GM23338 (cell line): Measurements from ENCODE around the gene CBY3. TPM values are rescaled to one million over a fixed set of nuclear protein-coding genes. Genes with fewer than 3 reads are reported as not detected.

Experiments
- ATAC-seq: fragments of 200-7000 bp; cut with Tn5 transposase; 3 replicates; pipeline ENCODE4 v1.9.1; 2020
- DNase-seq: peaks from one replicate; pipeline ENCODE4 v3.0.0-alpha.2; 2015; ENCODE audit warnings: low spot score
- H2AFZ ChIP-seq: fragments of 200-600 bp; sonication (generic); 2 replicates; pipeline ENCODE4 v1.8.0; 2016; ENCODE audit warnings: antibody characterized with exemption, mild to moderate bottlenecking, moderate library complexity
- H3F3A ChIP-seq: fragments of 200-600 bp; sonication (generic); replicated peaks from 2 replicates; pipeline ENCODE4 v1.8.0; 2017; ENCODE audit warnings: antibody characterized with exemption, mixed run types, low read depth
- H3K27ac ChIP-seq: fragments of 200-600 bp; sonication (generic); 2 replicates; pipeline ENCODE4 v1.6.1; 2016; ENCODE audit warnings: low read depth
- H3K27me3 ChIP-seq: fragments of 200-600 bp; sonication (generic); 2 replicates; pipeline ENCODE4 v1.8.0; 2016; ENCODE audit warnings: mild to moderate bottlenecking, mixed run types, moderate library complexity; ENCODE audit not compliant: insufficient read depth
- H3K36me3 ChIP-seq: fragments of 200-600 bp; sonication (generic); 2 replicates; pipeline ENCODE4 v1.8.0; 2016; ENCODE audit warnings: mild to moderate bottlenecking; ENCODE audit not compliant: insufficient read depth
- H3K4me1 ChIP-seq: fragments of 200-600 bp; sonication (generic); 2 replicates; pipeline ENCODE4 v1.8.0; 2016; ENCODE audit warnings: mild to moderate bottlenecking, moderate library complexity; ENCODE audit not compliant: insufficient read depth
- H3K4me2 ChIP-seq: fragments of 200-600 bp; sonication (generic); 2 replicates; pipeline ENCODE4 v1.7.1; 2017; ENCODE audit warnings: mixed run types
- H3K4me3 ChIP-seq: fragments of 200-600 bp; sonication (generic); 2 replicates; pipeline ENCODE4 v1.6.1; 2016; ENCODE audit warnings: mixed run types
- H3K79me2 ChIP-seq: fragments of 200-600 bp; sonication (generic); replicated peaks from 2 replicates; pipeline ENCODE4 v1.8.0; 2017; ENCODE audit warnings: mild to moderate bottlenecking; ENCODE audit not compliant: insufficient read depth
- H3K9me2 ChIP-seq: fragments of 200-600 bp; sonication (generic); 2 replicates; pipeline ENCODE4 v1.8.0; 2017; ENCODE audit not compliant: insufficient read depth
- H4K20me1 ChIP-seq: fragments of 200-600 bp; sonication (generic); replicated peaks from 2 replicates; pipeline ENCODE4 v1.8.0; 2017; ENCODE audit warnings: mild to moderate bottlenecking; ENCODE audit not compliant: insufficient read depth
- H3K27ac Mint-ChIP-seq: 2 replicates; pipeline ENCODE4 v1.8.0; 2020; ENCODE audit warnings: inconsistent platforms, mild to moderate bottlenecking, moderate library complexity, mixed read lengths
- H3K27me3 Mint-ChIP-seq: 3 replicates; pipeline ENCODE4 v1.8.0; 2022; ENCODE audit warnings: low read depth, mild to moderate bottlenecking, moderate library complexity, mixed read lengths, inconsistent platforms; ENCODE audit not compliant: insufficient read depth, poor library complexity
- H3K36me3 Mint-ChIP-seq: 3 replicates; pipeline ENCODE4 v1.8.0; 2021; ENCODE audit warnings: low read depth, mild to moderate bottlenecking, inconsistent platforms, moderate library complexity, mixed read lengths
- H3K4me1 Mint-ChIP-seq: 3 replicates; pipeline ENCODE4 v1.8.0; 2020; ENCODE audit warnings: mild to moderate bottlenecking, inconsistent platforms, mixed read lengths
- H3K4me3 Mint-ChIP-seq: 3 replicates; pipeline ENCODE4 v1.8.0; 2021; ENCODE audit warnings: moderate library complexity, mild to moderate bottlenecking, inconsistent platforms, mixed read lengths
- H3K9me3 Mint-ChIP-seq: 3 replicates; pipeline ENCODE4 v1.8.0; 2020; ENCODE audit warnings: moderate library complexity, mild to moderate bottlenecking, inconsistent platforms, mixed read lengths
- CREB1 ChIP-seq: fragments of 250-450 bp; sonication (Bioruptor Pico); IDR thresholded peaks from 2 replicates; pipeline ENCODE4 v1.5.0; 2020; ENCODE audit warnings: low read depth, mild to moderate bottlenecking, moderate library complexity
- CTCF ChIP-seq, 2 experiments: fragments of 200-600 bp in 1 of 2; sonication (generic) in 1 of 2; conservative IDR thresholded peaks; 2 replicates each; pipeline versions ENCODE4 v1.5.1 to v1.6.1; 2016 to 2017; ENCODE audit warnings: antibody characterized with exemption in 2 of 2, low read depth in 2 of 2, mild to moderate bottlenecking in 2 of 2, moderate library complexity in 1 of 2
- ETS1 ChIP-seq: IDR thresholded peaks from 2 replicates; pipeline ENCODE4 v1.6.1; 2016; ENCODE audit warnings: antibody characterized with exemption
- EZH2 ChIP-seq: fragments of 200-600 bp; sonication (generic); IDR thresholded peaks from one replicate; pipeline ENCODE4 v1.8.0; 2017; ENCODE audit warnings: antibody characterized with exemption, mild to moderate bottlenecking, low read depth; ENCODE audit not compliant: unreplicated experiment
- EZH2phosphoT487 ChIP-seq: fragments of 200-600 bp; sonication (generic); IDR thresholded peaks from one replicate; pipeline ENCODE4 v1.8.1; 2018; ENCODE audit warnings: antibody characterized with exemption; ENCODE audit not compliant: unreplicated experiment
- JUNB ChIP-seq: IDR thresholded peaks from one replicate; pipeline ENCODE4 v1.6.1; 2016; ENCODE audit warnings: antibody characterized with exemption; ENCODE audit not compliant: unreplicated experiment
- NANOG ChIP-seq: IDR thresholded peaks from 2 replicates; pipeline ENCODE4 v1.6.1; 2016; ENCODE audit warnings: antibody characterized with exemption, borderline replicate concordance
- POLR2AphosphoS5 ChIP-seq: IDR thresholded peaks from 2 replicates; pipeline ENCODE4 v1.6.1; 2016; ENCODE audit warnings: antibody characterized with exemption, low read depth
- REST ChIP-seq: IDR thresholded peaks from one replicate; pipeline ENCODE4 v1.6.1; 2018; ENCODE audit warnings: antibody characterized with exemption; ENCODE audit not compliant: unreplicated experiment
- STAT1 ChIP-seq: IDR thresholded peaks from one replicate; pipeline ENCODE4 v1.6.1; 2016; ENCODE audit warnings: antibody characterized with exemption; ENCODE audit not compliant: unreplicated experiment
- ZNF114 ChIP-seq: fragments of 250-450 bp; sonication (Bioruptor Pico); IDR thresholded peaks from 2 replicates; pipeline ENCODE4 v1.5.0; 2020; ENCODE audit warnings: mild to moderate bottlenecking, moderate library complexity
- ZNF331 ChIP-seq: fragments of 250-450 bp; sonication (Bioruptor Pico); IDR thresholded peaks from 2 replicates; pipeline ENCODE4 v1.5.0; 2020; ENCODE audit warnings: low read depth, mild to moderate bottlenecking, moderate library complexity
- ZNF462 ChIP-seq: fragments of 250-450 bp; sonication (Bioruptor Pico); IDR thresholded peaks from 2 replicates; pipeline ENCODE4 v1.5.0; 2020; ENCODE audit warnings: mild to moderate bottlenecking, moderate library complexity
- polyA plus RNA-seq: library from polyadenylated mRNA; unstranded; fragments of >200 nt; fragmentation: Nextera tagmentation; extraction: Ambion mirVana; gene quantifications from 2 replicates; pipeline ENCODE4 v1.2.1, GENCODE V29; 2016
- total RNA-seq: library from RNA; depleted of rRNA; stranded (reverse); fragments of >200 nt; shearing (Covaris generic); gene quantifications from 2 replicates; pipeline ENCODE4 v1.2.3, GENCODE V29; 2014

The CBY3 gene
- total and polyA plus RNA-seq, 2 experiments from 2014 or later: 0.37 to 0.52 TPM

GRCh38 chr5:179648410-179648809, 32.4 kb downstream of the CBY3 start:
- DNase-seq: no peak

More at GRCh38 chr5:179648410-179648809, 32.4 kb downstream of the CBY3 start:
- no peak overlapping the region for H3K27ac Mint-ChIP-seq
- H3K79me2 ChIP-seq: no peaks in the 10 kb centered on the region
- H3K4me1 ChIP-seq: no peaks in the 10 kb centered on the region
- H3K4me3 ChIP-seq: no peak overlapping the region
- peaks cover 5% of the 10 kb centered on the region for H3K4me1 Mint-ChIP-seq
- no peaks in the 10 kb centered on the region for H3K36me3 Mint-ChIP-seq
- no peaks in the 10 kb centered on the region for H3K9me2 ChIP-seq
- no peaks in the 10 kb centered on the region for H3F3A ChIP-seq
- TF ChIP-seq EZH2 (no peak), EZH2phosphoT487 (no peak), STAT1 (no peak), ZNF462 (CRISPR knock-in tag) (no peak), NANOG (no peak), CTCF (conservative IDR thresholded peaks at IDR 0.05; ENCODE audit: low read depth in 2 of 2) (no peak), JUNB (no peak), ZNF331 (CRISPR knock-in tag) (no peak), ETS1 (no peak), ZNF114 (CRISPR knock-in tag) (no peak), REST (no peak), CREB1 (CRISPR knock-in tag) (no peak), POLR2AphosphoS5 (no peak)
- no peak for ATAC-seq
- no peaks in the 10 kb centered on the region for H3K27me3 ChIP-seq
- H3K27me3 Mint-ChIP-seq: peaks cover 4% of the 10 kb centered on the region
- peaks cover 18% of the 10 kb centered on the region for H3K9me3 Mint-ChIP-seq
- no peaks in the 10 kb centered on the region for H4K20me1 ChIP-seq
- H2AFZ ChIP-seq: no peak overlapping the region
- H3K36me3 ChIP-seq: no peaks in the 10 kb centered on the region
- no peak overlapping the region for H3K4me2 ChIP-seq
- H3K27ac ChIP-seq: no peak overlapping the region
- H3K4me3 Mint-ChIP-seq: no peak overlapping the region
